Activated CD4-positive, CD25-positive, alpha-beta regulatory T cell treated with anti-CD3 and anti-CD28 coated beads, Interleukin-2, amount 50 U/mL, for 24 hours (primary cell): Measurements from ENCODE around the gene TCEAL9.
"Not testable (repeated sequence)": the region's sequence is repeated elsewhere in the genome, so short reads cannot be mapped to it uniquely, and the experiment has no call there.

Experiments used
- ATAC-seq, 2 donors: fragments of 150-1000 bp; cut with Tn5 transposase; one replicate each; pipeline ENCODE4 v1.10.0; 2021; ENCODE audit warnings: mild to moderate bottlenecking in 1 of 2, moderate library complexity in 1 of 2

TCEAL9 gene, protein sequence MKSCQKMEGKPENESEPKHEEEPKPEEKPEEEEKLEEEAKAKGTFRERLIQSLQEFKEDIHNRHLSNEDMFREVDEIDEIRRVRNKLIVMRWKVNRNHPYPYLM

DNA sequence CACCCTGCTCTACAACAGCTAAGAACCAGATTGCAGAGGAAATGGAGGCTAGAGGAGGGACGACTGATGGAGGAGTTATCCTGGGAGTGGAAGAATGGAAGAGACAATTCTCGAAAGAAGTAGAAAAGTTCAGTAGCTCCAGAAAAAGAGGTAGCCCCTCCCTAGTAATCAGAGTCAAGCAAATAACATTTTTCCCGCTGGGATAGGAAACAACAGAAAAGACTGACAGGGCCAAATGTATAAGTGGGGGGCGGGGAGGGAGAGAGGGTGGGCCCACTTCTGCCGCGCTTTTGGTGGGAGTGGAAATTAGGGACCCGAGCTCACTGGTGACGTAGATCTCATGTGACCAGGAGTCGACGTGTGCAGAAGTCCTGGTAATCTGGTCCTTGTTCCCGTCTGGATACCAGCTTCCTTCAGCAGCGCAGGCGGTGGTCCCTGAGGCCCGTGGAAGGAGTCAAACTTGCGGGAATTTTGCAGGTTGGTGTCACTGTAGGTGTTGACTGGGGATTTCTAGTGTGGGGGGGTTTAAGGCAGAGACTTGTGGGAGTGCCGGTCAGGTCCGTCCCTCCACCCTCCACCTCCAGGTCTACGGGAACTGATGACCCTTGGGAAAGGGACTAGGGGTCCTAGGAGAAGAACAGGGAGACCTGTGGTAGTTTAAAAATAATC, at the start of gene TCEAL9:
TCEAL9 (plus strand) TSS at position 377 of the 669 bp plus-strand sequence. CDS start 1,179 bp downstream, outside the sequence.
- ATAC-seq: no peak

DNA sequence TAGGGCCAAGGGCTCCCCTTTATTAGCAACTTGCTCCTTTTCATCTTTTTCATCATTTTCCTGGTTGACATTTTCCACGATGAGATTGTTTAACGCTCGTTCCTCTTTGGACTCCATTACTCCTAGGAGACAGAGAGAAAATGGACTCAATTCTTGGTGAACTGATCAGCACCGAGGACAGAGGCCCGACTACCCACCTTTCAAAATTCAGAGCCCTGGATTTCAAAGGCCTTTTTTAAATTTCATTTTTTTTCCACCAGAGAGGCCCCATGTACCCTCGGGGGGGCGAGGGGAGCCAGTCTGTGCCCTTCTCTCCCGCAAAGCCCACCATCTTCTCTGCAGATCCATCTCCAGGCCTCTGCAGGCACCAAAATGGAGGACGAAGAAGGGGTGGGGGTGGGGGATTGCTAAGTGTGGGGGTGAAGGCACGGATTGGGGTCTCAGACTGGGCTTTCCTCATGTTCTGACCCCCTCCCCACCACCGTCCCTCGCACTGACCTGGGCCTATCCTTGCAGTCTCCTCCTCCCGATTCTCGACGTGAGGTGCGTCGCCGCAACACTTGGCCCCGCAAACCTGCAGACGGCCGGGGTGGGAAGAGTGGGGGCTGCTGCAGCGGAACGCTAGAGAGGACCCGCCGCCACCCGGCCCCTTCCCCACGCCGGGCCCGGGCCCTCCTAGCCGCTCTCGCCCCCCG, 46.3 kb upstream of the TCEAL9 start:
- no peak for ATAC-seq

DNA sequence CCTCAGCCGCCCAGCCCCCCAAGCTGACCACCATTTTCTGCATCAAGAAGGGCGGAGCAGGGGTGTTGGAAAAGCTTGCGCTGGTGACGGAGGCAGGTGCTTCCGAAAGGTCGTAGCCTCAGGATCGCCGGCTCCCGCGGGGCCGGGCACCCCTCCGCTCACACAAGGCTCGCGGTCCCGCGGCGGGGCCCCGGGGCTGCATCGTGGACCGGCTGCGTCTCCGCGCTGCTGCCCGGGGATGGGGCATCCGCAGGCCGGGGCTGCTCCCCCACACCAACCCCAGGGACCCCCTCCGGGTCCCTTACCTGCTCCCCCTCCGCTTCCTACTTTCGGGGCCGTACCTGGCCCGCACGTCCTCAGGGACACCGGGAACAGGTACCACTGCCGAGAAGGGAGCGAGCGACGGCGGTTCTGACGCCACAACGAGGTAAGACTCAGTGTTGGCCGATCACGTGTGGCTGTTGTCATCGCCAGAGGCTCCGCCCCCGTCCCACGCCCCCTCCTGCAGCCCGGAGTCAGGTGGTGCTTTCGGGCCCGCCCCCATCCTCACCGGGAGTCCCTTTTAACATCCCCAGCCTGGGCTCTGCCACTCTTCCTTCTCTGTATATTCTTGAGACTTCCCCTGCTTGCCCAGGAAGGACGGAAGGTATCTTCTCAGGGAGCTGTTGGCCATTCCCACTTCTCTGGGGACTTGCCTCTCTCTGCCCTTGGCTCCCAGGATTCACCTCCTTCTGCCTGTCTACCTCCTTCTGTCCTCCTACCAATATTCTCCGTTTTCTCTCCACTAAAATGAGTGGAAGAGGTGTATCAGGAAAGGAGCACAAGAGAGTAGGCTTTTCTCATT, 45.5 kb upstream of the TCEAL9 start, which contains the start of gene BEX2:
BEX2 (minus strand) TSS at position 436 of the 844 bp plus-strand sequence. CDS start 1,014 bp downstream, outside the sequence.
- peak; percentile 99 to 100 for ATAC-seq

DNA sequence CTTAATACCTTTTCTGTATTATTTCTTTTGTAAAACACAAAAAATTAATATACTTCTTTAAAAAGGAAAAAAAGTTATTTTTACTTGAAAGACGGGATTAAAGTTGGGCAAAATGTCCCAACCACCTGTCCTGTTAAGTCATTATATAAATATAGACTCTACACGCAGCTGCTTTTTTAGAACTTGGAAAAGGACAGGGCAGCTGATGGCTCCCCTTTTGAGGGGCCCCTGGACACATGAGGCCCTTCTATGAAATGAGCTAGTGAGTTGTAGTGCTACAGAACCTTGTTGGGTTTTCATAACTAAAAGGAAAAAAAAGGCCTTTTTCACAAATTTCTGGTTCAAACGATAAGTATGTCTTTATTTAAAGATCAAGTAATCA, 44.9 kb upstream of the TCEAL9 start:
- ATAC-seq: no peak

DNA sequence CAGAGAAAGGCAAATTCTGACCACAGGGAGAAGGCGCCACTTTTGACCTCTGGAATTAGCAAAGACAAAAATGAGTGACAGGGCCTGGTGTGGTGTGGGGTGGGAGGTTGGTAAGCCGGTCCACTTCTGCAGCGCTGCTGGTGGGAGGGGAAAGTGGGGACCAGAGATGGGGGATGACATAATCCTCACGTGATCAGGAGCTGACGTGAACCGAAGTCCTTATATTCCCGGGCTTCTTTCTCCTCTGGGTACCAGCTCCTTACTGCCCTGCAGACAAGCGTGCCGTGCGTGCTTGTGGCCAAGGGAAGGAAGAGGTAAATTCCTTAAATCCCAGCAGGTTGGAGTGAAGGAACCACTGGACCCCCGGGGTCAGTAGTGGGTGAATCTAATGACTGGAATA, 26.3 kb upstream of the TCEAL9 start, which contains the start of gene TCEAL7:
TCEAL7 (plus strand) TSS at position 249 of the 400 bp plus-strand sequence. CDS start 1,165 bp downstream, outside the sequence.
- no peak for ATAC-seq

DNA sequence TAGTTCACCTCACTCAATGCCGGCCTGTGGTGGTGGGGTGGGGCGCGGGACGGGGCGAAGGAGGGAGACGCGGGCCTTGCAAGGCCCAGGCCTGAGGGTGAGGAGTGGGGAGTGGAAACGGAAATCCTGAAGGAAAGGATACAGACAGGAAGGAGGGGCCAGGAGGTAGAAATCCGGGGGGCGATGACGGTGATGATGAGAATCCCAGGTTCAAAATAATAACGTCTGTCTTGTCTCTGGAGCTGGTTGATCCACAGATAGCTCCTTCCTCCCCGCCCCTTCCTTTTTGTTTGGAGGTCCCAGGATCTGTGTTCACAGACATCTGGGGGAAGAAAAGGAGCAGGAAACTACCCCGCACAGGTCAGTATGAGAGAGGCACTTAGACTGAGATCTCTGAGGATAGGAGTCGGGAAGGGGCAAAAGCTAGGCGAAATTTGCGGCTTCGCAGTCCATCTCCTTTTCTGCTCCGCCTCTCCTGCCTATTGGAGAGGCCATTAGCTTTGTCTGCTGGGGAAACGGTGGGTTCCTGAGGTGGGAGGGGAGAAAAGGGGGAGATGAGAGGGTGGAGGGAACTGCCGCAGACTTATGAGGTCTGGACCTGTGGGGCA, 25.5 kb upstream of the TCEAL9 start:
- no peak for ATAC-seq

DNA sequence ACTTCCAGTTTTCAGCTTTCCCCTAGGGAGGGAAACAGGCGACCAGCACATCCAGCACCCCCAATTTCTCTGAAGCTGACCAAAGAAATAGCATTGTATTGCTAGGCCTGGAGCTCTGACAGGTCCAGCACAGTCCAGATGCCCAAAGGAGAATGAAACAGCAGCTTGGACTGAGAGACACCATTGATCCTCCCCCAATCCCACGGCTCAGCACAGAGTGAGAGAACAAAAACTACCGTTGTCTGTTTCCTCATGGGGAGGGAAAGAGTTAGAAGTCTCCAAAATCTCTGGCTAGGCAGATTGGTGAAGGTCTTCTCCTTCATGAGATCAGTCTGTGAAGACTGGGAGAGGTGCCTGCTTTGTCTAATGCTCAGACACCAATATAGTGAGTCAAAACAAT, 17.6 kb upstream of the TCEAL9 start:
- no peak for ATAC-seq

DNA sequence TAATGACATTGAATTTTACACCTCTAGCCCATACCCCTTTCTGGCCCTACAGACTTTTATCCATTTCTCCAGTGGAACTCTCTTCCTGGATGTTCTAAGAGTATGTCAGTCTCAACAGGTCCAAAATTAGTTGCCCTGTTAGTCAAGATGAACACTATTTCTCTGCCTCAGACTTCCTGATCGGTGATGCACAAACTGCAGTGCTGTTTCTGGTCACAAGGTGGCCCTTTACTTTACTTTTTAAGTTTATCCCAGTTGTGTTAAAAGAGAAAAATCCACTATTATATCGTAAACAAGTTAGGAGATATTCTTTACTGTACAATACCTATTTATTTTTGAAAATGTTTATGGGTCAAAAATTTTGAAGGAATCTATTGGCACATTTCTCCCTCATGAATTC, 13.2 kb upstream of the TCEAL9 start:
- no peak for ATAC-seq

DNA sequence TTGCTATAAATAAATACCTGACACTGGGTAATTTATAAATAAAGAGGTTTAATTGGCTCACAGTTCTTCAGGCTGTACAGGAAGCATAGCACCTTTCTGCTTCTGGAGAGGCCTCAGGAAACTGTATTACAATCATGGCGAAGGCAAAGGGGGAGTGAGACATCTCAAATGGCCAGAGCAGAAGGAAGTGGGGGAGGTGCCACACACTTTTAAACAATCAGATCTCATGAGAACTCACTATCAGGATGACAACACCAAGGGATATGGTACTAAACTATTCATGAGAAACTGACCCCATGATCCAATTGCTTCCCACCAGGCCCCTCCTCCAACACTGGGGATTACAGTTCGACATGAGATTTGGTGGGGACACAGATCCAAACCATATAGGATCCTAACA, 11.7 kb upstream of the TCEAL9 start:
- ATAC-seq: no peak

DNA sequence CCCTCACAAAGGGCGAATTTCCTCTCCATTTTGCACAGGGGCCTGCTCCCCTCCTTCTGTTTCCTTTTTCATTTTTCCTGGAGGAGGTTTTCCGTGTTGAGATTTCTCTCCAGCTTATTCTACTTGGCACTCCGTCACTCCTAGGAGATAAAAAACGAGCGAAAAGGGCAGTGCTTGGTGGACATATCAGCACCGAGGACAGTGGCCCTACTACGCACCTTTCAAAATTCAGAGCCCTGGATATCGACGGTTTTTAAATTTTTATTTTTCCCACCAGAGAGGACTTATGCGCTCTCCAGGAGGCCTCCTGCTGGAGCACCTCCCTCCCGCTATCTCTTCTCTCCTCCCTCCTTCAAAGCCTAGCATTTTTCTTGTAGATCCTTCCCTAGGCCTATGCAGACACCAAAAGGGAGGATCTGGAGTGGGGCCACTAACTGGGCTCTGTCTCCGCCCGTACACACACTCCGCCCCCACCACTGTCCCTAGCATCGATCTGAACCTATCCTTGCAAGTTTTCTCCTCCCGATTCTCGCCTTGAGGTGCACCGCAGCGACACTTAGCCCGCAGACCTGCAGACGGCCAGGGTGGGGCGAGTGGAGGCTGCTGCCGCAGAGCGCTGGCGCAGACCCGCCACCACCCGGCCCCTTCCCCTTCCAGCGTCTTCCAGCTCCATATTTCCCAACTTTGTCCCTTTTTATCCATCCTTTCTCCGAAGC, 8.5 kb upstream of the TCEAL9 start:
- ATAC-seq: no peak

DNA sequence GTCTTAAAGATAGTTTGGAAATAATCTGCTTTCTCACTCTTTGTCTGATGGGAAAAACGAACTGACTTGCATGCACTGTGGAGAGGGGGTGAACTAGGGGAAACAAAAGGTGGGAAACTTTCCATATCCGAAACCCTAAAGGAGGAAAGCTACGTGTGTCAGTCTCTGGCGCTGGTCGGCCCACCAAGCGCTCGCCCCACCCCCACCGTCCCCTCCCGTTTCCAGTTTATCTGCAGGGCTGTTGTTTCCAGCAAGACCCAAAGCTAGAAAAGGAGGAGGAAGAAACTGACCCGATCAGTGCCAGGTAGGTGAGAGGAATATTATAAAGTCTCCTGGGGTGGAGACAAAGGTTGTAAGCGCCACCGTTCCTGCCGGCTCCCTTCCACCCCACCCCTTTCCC, 552 bp downstream of the TCEAL9 start:
- ATAC-seq: no peak

DNA sequence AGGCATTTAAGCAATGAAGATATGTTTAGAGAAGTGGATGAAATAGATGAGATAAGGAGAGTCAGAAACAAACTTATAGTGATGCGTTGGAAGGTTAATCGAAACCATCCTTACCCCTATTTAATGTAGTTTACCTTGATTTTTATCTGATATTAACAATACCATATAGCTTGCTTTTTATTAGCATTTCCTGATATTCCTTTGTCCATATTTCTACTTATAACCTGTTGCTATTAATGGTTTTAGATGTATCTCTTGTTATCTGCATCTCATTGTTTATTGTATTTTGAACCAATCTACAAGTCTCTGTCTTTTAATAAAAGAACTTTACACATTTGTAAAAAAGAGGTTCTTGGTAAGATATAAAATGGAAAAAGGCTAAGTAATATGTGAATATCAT, 1.6 kb downstream of the TCEAL9 start:
- ATAC-seq: no peak

DNA sequence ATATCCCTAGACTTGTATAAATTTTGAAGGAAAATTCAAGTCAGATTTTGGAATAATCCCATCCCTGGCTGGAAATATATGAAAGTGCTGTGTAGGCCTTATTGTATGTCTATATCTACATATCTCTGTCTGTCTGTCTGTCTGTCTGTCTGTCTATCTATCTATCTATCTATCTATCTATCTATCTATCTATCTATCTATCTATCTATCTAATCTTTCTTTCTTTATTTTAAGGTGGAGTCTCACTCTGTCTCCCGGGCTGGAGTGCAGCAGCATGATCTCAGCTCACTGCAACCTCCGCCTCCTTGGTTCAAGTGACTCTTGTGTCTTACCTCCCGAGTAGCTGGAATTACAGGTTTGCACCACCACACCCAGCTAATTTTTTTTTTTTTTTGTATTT, 3.3 kb downstream of the TCEAL9 start:
- ATAC-seq: not testable (repeated sequence)

DNA sequence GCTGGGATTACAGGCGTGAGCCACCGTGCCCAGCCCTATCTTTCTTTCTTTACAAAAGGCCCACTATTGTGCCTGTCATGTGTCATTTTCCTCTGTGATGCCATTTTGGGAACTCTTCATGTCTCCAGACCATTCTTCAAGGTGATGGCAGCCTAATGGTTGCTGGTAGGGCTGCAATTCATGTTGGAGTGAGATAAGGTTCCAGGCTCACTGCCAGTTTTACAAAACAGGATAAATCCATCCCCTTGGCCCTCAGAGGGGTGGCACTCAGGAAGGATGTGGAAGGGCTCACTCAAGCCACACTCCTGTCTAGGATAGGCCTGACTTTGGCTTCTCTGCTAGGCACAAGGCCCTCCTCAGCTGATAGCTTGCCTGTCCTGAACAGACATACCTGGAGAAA, 3.8 kb downstream of the TCEAL9 start:
- ATAC-seq: no peak

DNA sequence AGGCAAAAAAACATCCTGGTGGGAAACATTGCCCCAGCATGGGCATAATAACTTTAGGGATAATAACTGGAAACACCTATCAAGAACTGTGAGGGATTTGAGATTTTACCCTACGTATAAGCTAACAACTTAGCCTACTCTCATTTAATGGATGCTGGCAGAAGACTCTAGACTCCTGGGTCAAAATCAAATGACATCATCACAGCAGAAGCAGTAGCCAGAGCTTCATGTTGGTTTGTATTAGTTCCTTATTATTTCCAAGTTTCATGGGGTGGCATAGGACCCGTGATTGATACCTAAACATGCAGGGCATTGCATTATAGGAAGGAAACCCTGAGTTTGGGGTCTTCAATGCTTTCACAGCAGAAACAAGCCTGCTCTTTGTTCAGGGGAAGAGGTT, 4.6 kb downstream of the TCEAL9 start:
- ATAC-seq: no peak

DNA sequence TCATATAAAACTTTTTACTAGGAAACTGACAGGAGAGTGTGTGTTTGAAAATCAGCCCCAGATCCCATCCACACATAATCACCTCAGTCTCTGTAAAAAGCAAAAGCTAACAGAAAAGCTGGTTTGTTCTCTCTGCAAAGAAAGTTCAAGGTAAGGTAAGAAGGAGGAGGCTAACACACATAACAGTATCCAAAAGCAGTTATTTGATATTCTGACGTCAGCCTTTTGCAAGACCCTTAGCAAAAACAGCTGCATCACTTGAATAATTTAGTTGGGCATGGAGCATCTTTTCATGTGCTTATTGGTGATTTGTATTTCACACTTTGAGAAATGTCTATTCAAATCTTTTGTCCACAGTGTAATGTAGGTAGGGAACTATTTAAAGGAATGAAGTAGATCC, 5.5 kb downstream of the TCEAL9 start:
- ATAC-seq: no peak

DNA sequence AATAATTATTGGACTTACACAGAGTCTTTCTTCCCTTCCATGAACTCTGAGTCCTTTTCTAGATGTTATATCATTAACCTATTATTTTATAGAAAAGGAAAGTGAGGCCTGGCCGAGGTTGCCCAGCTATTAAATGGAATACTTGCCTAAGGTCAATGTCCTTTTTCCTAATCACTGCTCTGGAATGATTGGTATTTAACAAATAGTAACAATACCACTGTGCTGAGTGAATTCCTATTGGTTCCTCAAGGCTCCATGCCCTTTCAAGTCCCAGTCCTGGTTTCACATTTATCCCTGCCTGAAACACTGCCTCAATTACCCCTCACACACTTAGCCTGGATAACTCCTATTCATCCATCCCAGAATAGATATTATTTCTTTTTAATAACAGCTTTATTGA, 6.2 kb downstream of the TCEAL9 start:
- no peak for ATAC-seq

DNA sequence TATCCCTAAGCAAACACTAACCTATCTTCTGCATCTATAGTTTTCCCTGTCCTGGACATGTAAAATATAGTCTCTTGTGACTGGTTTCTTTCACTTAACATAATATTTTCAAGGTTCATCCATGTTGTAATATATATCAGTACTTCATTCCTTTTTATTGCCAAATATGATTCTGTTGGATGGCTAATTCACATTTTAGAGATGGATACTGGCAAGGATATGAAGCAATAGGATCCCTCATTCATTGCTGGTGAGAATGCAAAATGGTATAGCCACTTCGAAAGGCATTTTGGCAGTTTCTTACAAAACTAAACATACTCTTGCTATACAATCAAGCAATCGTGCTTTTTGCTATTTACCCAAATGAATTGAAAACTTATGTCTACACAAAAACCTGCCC, 6.7 kb downstream of the TCEAL9 start:
- no peak for ATAC-seq

DNA sequence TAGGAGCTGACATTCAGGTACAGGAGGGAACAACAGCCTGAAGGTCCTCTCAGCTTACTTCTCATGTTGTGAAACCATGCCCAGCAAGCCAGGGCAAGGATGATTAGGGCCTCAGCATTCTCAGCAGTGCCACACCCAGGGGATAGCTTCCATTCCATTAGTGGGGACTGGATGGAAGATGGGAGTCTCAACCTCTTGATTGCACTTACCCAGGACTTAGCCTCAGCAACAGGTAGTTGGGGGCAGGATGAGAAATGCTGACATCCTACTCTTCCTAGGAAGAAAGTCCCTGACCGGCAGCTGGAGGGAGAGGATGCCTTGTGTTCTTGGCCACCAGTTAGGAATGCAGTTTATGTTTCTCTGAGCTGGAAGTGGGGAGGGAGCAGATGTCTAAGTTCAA, 11.2 kb downstream of the TCEAL9 start:
- ATAC-seq: no peak

DNA sequence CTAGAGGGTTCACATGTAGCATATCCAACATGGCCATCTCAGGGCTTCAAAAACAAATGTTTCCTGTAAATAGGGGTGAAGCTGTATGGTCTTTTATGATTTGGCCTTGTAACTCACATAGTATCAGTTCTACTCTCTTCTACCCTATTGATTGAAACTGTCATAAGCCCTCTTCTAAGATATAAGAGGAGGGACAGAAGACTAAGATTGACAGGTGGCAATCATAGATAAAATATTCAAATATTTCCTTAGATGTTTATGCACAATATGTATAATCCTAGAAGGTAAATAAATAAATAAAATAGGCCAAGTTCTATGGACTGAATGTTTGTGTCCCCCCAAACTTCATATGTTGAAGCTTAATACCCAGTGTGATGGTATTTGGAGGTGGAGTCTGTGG, 13.2 kb downstream of the TCEAL9 start:
- ATAC-seq: no peak

DNA sequence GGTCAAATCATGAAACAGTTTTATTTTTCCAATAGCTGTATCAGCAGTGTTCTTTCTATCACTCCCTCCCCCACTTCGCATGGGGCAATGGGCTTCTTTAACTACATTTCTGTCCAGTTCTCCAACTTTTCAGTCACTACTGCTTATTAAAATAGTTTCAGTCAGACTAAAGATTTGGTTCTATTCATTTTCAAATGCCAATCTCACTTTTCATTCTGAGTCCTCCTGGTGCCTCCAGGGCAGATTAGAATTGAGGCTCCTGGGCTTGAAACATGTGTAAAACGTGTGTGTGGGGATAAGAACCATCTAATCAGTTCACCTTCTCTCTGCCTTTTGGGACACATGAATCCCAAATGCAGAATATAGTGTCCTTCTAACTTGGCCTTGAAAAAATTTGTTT, 16.6 kb downstream of the TCEAL9 start:
- ATAC-seq: no peak

DNA sequence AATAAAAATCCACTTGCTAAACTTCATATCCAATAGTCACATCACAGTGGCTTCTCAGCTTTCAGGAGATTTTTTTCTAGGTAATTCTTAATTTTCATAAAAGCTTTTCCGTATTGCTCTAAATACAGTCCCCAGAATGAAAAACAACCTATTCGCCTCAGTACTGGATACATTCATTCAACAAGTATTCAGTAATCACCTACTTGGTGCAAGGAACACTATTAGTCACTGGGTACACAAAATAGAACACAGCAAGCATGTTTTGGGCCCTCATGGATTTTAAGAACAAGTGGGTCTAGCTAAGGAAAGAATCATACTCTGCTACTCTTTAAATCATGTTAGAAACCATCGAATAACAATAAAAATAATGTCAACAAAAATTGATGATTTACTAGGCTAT, 17.3 kb downstream of the TCEAL9 start:
- ATAC-seq: no peak
